ENCODE results near the gene ITPR3.

- no peak for TF ChIP-seq CTCF (IDR thresholded peaks at IDR 0.05; ENCODE audit: extremely low read depth in 1 of 2, insufficient read depth in 1 of 2, low read depth in 1 of 2, low read length in 2 of 2)
- no peak for TF ChIP-seq POLR2A (IDR thresholded peaks at IDR 0.05; ENCODE audit: low read depth, low read length)
- no peak for TF ChIP-seq EZH2 (IDR thresholded peaks at IDR 0.05; ENCODE audit: borderline replicate concordance, low read depth, low read length, severe bottlenecking)
- no peak for TF ChIP-seq JUN (IDR thresholded peaks at IDR 0.05; ENCODE audit: borderline replicate concordance, insufficient read depth, insufficient read length, low read depth)
- TF ChIP-seq MAX (IDR thresholded peaks at IDR 0.05; ENCODE audit: insufficient read depth, insufficient read length), result no peak
- no peak for TF ChIP-seq POLR2AphosphoS5 (IDR thresholded peaks at IDR 0.05; ENCODE audit: insufficient read depth, low read depth, low read length)
Observed at GRCh38 chr6:33584700-33585402, 36.3 kb upstream of the ITPR3 start.

All from endothelial cell of umbilical vein (primary cell).